HL-60 (cell line): ENCODE data around the gene OR8S1.
"Not testable (repeated sequence)": the region's sequence is repeated elsewhere in the genome, so short reads cannot be mapped to it uniquely, and the experiment has no call there.

Experiments
- GABPA ChIP-seq: IDR thresholded peaks from 2 replicates; pipeline ENCODE4 v1.6.1; 2012; ENCODE audit warnings: low read depth
- POLR2AphosphoS5 ChIP-seq: IDR thresholded peaks from 2 replicates; pipeline ENCODE4 v1.6.1; 2012; ENCODE audit warnings: low read depth
- SPI1 ChIP-seq: IDR thresholded peaks from 2 replicates; pipeline ENCODE4 v1.6.1; 2012; ENCODE audit warnings: low read depth, mild to moderate bottlenecking, borderline replicate concordance
- TF ChIP-seq, protein P1 (sequence below): IDR thresholded peaks from one replicate; pipeline ENCODE4 v1.5.1; 2011; ENCODE audit warnings: low read length, control low read depth, inconsistent platforms; ENCODE audit not compliant: insufficient read depth
- TF ChIP-seq, protein P2 (sequence below): IDR thresholded peaks from 2 replicates; pipeline ENCODE4 v1.6.1; 2012; ENCODE audit warnings: low read depth; ENCODE audit not compliant: insufficient replicate concordance

DNA sequence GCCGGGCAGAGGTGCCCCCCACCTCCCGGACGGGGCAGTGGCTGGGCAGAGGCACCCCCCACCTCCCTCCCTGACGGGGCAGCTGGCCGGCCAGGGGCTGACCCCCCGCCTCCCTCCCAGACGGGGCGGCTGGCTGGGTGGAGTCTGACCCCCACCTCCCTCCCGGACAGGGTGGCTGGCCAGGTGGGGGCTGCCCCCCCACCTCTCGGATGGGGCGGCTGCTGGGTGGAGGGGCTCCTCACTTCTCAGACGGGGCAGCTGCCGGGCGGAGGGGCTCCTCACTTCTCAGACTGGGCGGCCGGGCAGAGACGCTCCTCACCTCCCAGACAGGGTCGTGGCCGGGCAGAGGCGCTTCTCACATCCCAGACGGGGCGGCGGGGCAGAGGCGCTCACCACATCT is 5.1 kb upstream of the OR8S1 start:
- TF ChIP-seq, protein P1, sequence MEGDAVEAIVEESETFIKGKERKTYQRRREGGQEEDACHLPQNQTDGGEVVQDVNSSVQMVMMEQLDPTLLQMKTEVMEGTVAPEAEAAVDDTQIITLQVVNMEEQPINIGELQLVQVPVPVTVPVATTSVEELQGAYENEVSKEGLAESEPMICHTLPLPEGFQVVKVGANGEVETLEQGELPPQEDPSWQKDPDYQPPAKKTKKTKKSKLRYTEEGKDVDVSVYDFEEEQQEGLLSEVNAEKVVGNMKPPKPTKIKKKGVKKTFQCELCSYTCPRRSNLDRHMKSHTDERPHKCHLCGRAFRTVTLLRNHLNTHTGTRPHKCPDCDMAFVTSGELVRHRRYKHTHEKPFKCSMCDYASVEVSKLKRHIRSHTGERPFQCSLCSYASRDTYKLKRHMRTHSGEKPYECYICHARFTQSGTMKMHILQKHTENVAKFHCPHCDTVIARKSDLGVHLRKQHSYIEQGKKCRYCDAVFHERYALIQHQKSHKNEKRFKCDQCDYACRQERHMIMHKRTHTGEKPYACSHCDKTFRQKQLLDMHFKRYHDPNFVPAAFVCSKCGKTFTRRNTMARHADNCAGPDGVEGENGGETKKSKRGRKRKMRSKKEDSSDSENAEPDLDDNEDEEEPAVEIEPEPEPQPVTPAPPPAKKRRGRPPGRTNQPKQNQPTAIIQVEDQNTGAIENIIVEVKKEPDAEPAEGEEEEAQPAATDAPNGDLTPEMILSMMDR: not testable (repeated sequence)
- TF ChIP-seq POLR2AphosphoS5, GABPA, SPI1: not testable (repeated sequence)
- TF ChIP-seq, protein P2, sequence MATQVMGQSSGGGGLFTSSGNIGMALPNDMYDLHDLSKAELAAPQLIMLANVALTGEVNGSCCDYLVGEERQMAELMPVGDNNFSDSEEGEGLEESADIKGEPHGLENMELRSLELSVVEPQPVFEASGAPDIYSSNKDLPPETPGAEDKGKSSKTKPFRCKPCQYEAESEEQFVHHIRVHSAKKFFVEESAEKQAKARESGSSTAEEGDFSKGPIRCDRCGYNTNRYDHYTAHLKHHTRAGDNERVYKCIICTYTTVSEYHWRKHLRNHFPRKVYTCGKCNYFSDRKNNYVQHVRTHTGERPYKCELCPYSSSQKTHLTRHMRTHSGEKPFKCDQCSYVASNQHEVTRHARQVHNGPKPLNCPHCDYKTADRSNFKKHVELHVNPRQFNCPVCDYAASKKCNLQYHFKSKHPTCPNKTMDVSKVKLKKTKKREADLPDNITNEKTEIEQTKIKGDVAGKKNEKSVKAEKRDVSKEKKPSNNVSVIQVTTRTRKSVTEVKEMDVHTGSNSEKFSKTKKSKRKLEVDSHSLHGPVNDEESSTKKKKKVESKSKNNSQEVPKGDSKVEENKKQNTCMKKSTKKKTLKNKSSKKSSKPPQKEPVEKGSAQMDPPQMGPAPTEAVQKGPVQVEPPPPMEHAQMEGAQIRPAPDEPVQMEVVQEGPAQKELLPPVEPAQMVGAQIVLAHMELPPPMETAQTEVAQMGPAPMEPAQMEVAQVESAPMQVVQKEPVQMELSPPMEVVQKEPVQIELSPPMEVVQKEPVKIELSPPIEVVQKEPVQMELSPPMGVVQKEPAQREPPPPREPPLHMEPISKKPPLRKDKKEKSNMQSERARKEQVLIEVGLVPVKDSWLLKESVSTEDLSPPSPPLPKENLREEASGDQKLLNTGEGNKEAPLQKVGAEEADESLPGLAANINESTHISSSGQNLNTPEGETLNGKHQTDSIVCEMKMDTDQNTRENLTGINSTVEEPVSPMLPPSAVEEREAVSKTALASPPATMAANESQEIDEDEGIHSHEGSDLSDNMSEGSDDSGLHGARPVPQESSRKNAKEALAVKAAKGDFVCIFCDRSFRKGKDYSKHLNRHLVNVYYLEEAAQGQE: not testable (repeated sequence)
